Stimulated activated naive CD4-positive, alpha-beta T cell (primary cell): ENCODE results near the gene AKR1C1.
"Not testable (repeated sequence)": the region's sequence is repeated elsewhere in the genome, so short reads cannot be mapped to it uniquely, and the experiment has no call there.

Experiments used
- DNase-seq, 6 experiments: peaks; one replicate each; lab custom pipeline; 2025; lab: John Stamatoyannopoulos, UW

The AKR1C1 gene

GRCh38 chr10:4962876-4963814 lies at the start of gene AKR1C1:
TSS of gene AKR1C1 (plus strand) at chr10:4963415. CDS start at chr10:4963445, 30 bp downstream.
- DNase-seq: not testable (repeated sequence)

GRCh38 chr10:4914213-4914850 lies 48.9 kb upstream of the AKR1C1 start:
- no peak for DNase-seq

GRCh38 chr10:4916086-4916716 lies 47.0 kb upstream of the AKR1C1 start:
- no peak for DNase-seq

- no peak for DNase-seq
These were observed 45.0 kb upstream of the AKR1C1 start for GRCh38 chr10:4918236-4918635.

- DNase-seq: not testable (repeated sequence)
These were observed 38.7 kb upstream of the AKR1C1 start for GRCh38 chr10:4924482-4924881.

GRCh38 chr10:4926400-4926799 lies 36.8 kb upstream of the AKR1C1 start:
- DNase-seq: no peak

GRCh38 chr10:4931587-4931986 lies 31.6 kb upstream of the AKR1C1 start:
- DNase-seq: no peak

- DNase-seq: no peak
These were observed 28.7 kb upstream of the AKR1C1 start for GRCh38 chr10:4934391-4934987.

- no peak for DNase-seq
These were observed 25.9 kb upstream of the AKR1C1 start for GRCh38 chr10:4937346-4937745.

GRCh38 chr10:4939224-4940072 lies 23.8 kb upstream of the AKR1C1 start:
- no peak for DNase-seq

- not testable (repeated sequence) for DNase-seq
These were observed 23.2 kb upstream of the AKR1C1 start for GRCh38 chr10:4940073-4940428.

GRCh38 chr10:4940909-4941308 lies 22.3 kb upstream of the AKR1C1 start:
- not testable (repeated sequence) for DNase-seq

- DNase-seq: no peak
These were observed 21.5 kb upstream of the AKR1C1 start for GRCh38 chr10:4941540-4942330.

- DNase-seq: not testable (repeated sequence)
These were observed 20.3 kb upstream of the AKR1C1 start for GRCh38 chr10:4942931-4943330.

GRCh38 chr10:4943416-4943815 lies 19.8 kb upstream of the AKR1C1 start:
- DNase-seq: not testable (repeated sequence)

- DNase-seq: no peak
These were observed 19.4 kb upstream of the AKR1C1 start for GRCh38 chr10:4943821-4944220.

- no peak for DNase-seq
These were observed 18.4 kb upstream of the AKR1C1 start for GRCh38 chr10:4944841-4945240.

GRCh38 chr10:4945766-4946717 lies 17.2 kb upstream of the AKR1C1 start:
- DNase-seq: no peak

GRCh38 chr10:4947039-4947634 lies 16.1 kb upstream of the AKR1C1 start:
- no peak for DNase-seq
